B cell (primary cell): ENCODE results near the gene NFATC2.

Experiments
- EZH2 ChIP-seq: IDR thresholded peaks from 2 replicates; pipeline ENCODE4 v1.6.1; 2012; ENCODE audit warnings: borderline replicate concordance, low read depth, mild to moderate bottlenecking, moderate library complexity, low read length; ENCODE audit not compliant: insufficient read depth, poor library complexity, severe bottlenecking
- TF ChIP-seq, protein P1 (sequence below): fragments of 200-600 bp; IDR thresholded peaks from one replicate; pipeline ENCODE4 v1.8.0; 2022; ENCODE audit warnings: antibody characterized with exemption, mild to moderate bottlenecking

DNA sequence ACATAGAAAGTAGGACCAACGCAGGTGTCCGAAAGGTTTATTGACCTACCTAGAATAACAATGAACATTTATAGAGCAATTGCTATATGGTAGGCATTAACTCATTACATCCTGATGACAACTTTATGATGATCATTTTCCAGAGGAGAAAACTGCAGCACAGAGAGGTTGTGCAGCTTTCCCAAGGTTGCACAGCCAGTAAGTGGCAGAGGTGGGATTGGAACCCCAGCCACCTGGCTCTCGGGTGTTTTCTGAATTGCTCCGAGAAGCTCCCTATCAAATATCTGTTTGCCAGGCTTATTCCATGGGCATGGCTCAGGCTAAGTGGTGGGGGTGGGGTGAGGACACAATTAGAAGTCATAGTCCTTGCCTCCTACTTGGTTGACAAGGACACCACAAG, 24.1 kb upstream of the NFATC2 start:
- TF ChIP-seq, protein P1, sequence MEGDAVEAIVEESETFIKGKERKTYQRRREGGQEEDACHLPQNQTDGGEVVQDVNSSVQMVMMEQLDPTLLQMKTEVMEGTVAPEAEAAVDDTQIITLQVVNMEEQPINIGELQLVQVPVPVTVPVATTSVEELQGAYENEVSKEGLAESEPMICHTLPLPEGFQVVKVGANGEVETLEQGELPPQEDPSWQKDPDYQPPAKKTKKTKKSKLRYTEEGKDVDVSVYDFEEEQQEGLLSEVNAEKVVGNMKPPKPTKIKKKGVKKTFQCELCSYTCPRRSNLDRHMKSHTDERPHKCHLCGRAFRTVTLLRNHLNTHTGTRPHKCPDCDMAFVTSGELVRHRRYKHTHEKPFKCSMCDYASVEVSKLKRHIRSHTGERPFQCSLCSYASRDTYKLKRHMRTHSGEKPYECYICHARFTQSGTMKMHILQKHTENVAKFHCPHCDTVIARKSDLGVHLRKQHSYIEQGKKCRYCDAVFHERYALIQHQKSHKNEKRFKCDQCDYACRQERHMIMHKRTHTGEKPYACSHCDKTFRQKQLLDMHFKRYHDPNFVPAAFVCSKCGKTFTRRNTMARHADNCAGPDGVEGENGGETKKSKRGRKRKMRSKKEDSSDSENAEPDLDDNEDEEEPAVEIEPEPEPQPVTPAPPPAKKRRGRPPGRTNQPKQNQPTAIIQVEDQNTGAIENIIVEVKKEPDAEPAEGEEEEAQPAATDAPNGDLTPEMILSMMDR: no peak
- no peak for TF ChIP-seq EZH2
